Thyroid gland (tissue), 4 donors: Measurements from ENCODE around the gene TPK1.

ENCODE experiments used
- POLR2A ChIP-seq, 2 donors: fragments of 450-650 bp; IDR thresholded peaks; one replicate each; pipeline ENCODE4 v1.6.1; 2017; ENCODE audit warnings: antibody characterized with exemption in 2 of 2, mild to moderate bottlenecking in 2 of 2, moderate library complexity in 1 of 2
- TF ChIP-seq, protein P1 (sequence below), 6 experiments: fragments of 200-600 bp in 3 of 6; fragments of 450-650 bp in 3 of 6; sonication (generic) in 3 of 6; IDR thresholded peaks; one replicate each; pipeline ENCODE4 v1.5.1; 2016 to 2019; ENCODE audit warnings: antibody characterized with exemption in 6 of 6, mild to moderate bottlenecking in 2 of 6, inconsistent platforms in 1 of 6, moderate library complexity in 1 of 6

GRCh38 chr7:144575456-144575855 lies 260.4 kb downstream of the TPK1 start:
- TF ChIP-seq, protein P1, sequence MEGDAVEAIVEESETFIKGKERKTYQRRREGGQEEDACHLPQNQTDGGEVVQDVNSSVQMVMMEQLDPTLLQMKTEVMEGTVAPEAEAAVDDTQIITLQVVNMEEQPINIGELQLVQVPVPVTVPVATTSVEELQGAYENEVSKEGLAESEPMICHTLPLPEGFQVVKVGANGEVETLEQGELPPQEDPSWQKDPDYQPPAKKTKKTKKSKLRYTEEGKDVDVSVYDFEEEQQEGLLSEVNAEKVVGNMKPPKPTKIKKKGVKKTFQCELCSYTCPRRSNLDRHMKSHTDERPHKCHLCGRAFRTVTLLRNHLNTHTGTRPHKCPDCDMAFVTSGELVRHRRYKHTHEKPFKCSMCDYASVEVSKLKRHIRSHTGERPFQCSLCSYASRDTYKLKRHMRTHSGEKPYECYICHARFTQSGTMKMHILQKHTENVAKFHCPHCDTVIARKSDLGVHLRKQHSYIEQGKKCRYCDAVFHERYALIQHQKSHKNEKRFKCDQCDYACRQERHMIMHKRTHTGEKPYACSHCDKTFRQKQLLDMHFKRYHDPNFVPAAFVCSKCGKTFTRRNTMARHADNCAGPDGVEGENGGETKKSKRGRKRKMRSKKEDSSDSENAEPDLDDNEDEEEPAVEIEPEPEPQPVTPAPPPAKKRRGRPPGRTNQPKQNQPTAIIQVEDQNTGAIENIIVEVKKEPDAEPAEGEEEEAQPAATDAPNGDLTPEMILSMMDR (IDR thresholded peaks at IDR 0.05) = no peak
- no peak for TF ChIP-seq POLR2A (IDR thresholded peaks at IDR 0.05)
